ENCODE results near the gene PACSIN2. TPM values are rescaled to one million over a fixed set of nuclear protein-coding genes. Genes with fewer than 3 reads are reported as not detected.

The PACSIN2 gene
- total RNA-seq, 1 experiment from 2014 or later, result 70.5 TPM

GRCh38 chr22:42884616-42885375, 130.2 kb downstream of the PACSIN2 start:
- H3K4me1 Mint-ChIP-seq, result peaks cover 10% of the 10 kb centered on the region
- no peak for DNase-seq (ENCODE audit: low spot score)
- no peaks in the 10 kb centered on the region for H3K27me3 Mint-ChIP-seq (ENCODE audit: low read depth)
- TF ChIP-seq GABPB1 (CRISPR knock-in tag; IDR thresholded peaks at IDR 0.05) (no peak), MYBL2 (CRISPR knock-in tag; IDR thresholded peaks at IDR 0.05) (no peak), ZNF416 (CRISPR knock-in tag; IDR thresholded peaks at IDR 0.05) (no peak), CBFB (CRISPR knock-in tag; IDR thresholded peaks at IDR 0.05; ENCODE audit: low read depth) (no peak), ATF2 (CRISPR knock-in tag; IDR thresholded peaks at IDR 0.05; ENCODE audit: borderline replicate concordance, low read depth) (no peak)
- ChIA-PET POLR2A (no interaction called here), CTCF (interaction anchor here (1.5 to 2.5 kb wide), 2 partner anchors 17 to 175 kb away, joined by 4 to 8 read pairs; no protein-coding TSS in a partner anchor)
- H3K36me3 Mint-ChIP-seq, result peaks cover 45% of the 10 kb centered on the region
- H3K4me3 Mint-ChIP-seq, result no peak overlapping the region
- no peak overlapping the region for H3K27ac Mint-ChIP-seq
- ATAC-seq, result no peak
- H3K9me3 Mint-ChIP-seq, result no peaks in the 10 kb centered on the region

GRCh38 chr22:42883970-42884369, 131.0 kb downstream of the PACSIN2 start:
- H3K4me1 Mint-ChIP-seq, result peaks cover 10% of the 10 kb centered on the region
- no peaks in the 10 kb centered on the region for H3K9me3 Mint-ChIP-seq
- H3K27me3 Mint-ChIP-seq (ENCODE audit: low read depth), result no peaks in the 10 kb centered on the region
- CTCF ChIA-PET, result interaction anchor here (1.5 to 2.5 kb wide), 3 partner anchors 16 to 176 kb away, joined by 4 to 8 read pairs (median 4); no protein-coding TSS in a partner anchor
- ATAC-seq, result no peak
- H3K4me3 Mint-ChIP-seq, result no peak overlapping the region
- POLR2A ChIA-PET, result interaction anchor here (0.5 kb wide), 1 partner anchor 265 kb away, joined by 3 read pairs; no protein-coding TSS in a partner anchor
- TF ChIP-seq USF2 (CRISPR knock-in tag; IDR thresholded peaks at IDR 0.05), result no peak
- TF ChIP-seq JAZF1 (CRISPR knock-in tag; IDR thresholded peaks at IDR 0.05), result no peak
- no peak for TF ChIP-seq ZNF512 (CRISPR knock-in tag; IDR thresholded peaks at IDR 0.05; ENCODE audit: borderline replicate concordance)
- no peak for TF ChIP-seq ZNF219 (CRISPR knock-in tag; IDR thresholded peaks at IDR 0.05; ENCODE audit: borderline replicate concordance)
- H3K36me3 Mint-ChIP-seq, result peaks cover 41% of the 10 kb centered on the region
- no peak for DNase-seq (ENCODE audit: low spot score)
- no peak overlapping the region for H3K27ac Mint-ChIP-seq

- no peak for TF ChIP-seq ATF1 (CRISPR knock-in tag; IDR thresholded peaks at IDR 0.05)
- Mint-ChIP-seq H3K27me3 (ENCODE audit: low read depth) (no peaks in the 10 kb centered on the region), H3K27ac (peak overlapping the region; percentile 60; the same call in 1 of the 2 replicates), H3K9me3 (no peaks in the 10 kb centered on the region), H3K4me3 (no peak overlapping the region), H3K36me3 (peaks cover 44% of the 10 kb centered on the region), H3K4me1 (peaks cover 10% of the 10 kb centered on the region)
- CTCF ChIA-PET, result interaction anchor here (1.1 to 2.0 kb wide), 5 partner anchors 19 to 345 kb away, joined by 3 to 4 read pairs (median 3); no protein-coding TSS in a partner anchor
- ATAC-seq (no peak), DNase-seq (ENCODE audit: low spot score) (no peak)
- POLR2A ChIA-PET, result no interaction called here
These were observed 131.8 kb downstream of the PACSIN2 start for GRCh38 chr22:42883121-42883520.

- no peak overlapping the region for H3K4me3 Mint-ChIP-seq
- no peaks in the 10 kb centered on the region for H3K27me3 Mint-ChIP-seq (ENCODE audit: low read depth)
- ATAC-seq (no peak), DNase-seq (ENCODE audit: low spot score) (no peak)
- POLR2A ChIA-PET, result no interaction called here
- peaks cover 37% of the 10 kb centered on the region for H3K36me3 Mint-ChIP-seq
- peaks cover 10% of the 10 kb centered on the region for H3K4me1 Mint-ChIP-seq
- H3K27ac Mint-ChIP-seq, result peak overlapping the region; percentile 54; the same call in 1 of the 2 replicates
- TF ChIP-seq GTF2I (CRISPR knock-in tag; conservative IDR thresholded peaks at IDR 0.05) (no peak), STAT6 (CRISPR knock-in tag; conservative IDR thresholded peaks at IDR 0.05; ENCODE audit: low read depth) (no peak), USF2 (CRISPR knock-in tag; IDR thresholded peaks at IDR 0.05) (no peak)
- CTCF ChIA-PET, result interaction anchor here (1.0 to 2.0 kb wide), 8 partner anchors 13 to 346 kb away, joined by 3 to 11 read pairs (median 4); no protein-coding TSS in a partner anchor
- no peaks in the 10 kb centered on the region for H3K9me3 Mint-ChIP-seq
These were observed 132.8 kb downstream of the PACSIN2 start for GRCh38 chr22:42881982-42882656.
